HCT116 (cell line): Measurements from ENCODE around the gene YPEL3. TPM values are rescaled to one million over a fixed set of nuclear protein-coding genes. Genes with fewer than 3 reads are reported as not detected.

Experiments
- ATAC-seq: fragments of 200-7000 bp; cut with Tn5 transposase; 2 replicates; pipeline ENCODE4 v1.9.1; 2020; ENCODE audit warnings: mild to moderate bottlenecking, moderate library complexity
- BruUV-seq: library from RNA; stranded (reverse); fragments of 400-500 nt; replicated peaks from 2 replicates; lab custom pipeline; 2021; lab: Mats Ljungman, UMichigan
- CTCF ChIA-PET: fragments of 300-600 bp; sonication (Branson Sonifier 250); formaldehyde crosslinking; loops from one replicate; lab custom pipeline; 2021; ENCODE audit warnings: antibody characterized with exemption; lab: Charles Lee
- POLR2A ChIA-PET: fragments of 300-600, 350-600 bp; sonication (Branson Sonifier 250); formaldehyde crosslinking; loops from one replicate; lab custom pipeline; 2021; ENCODE audit warnings: antibody characterized with exemption; lab: Charles Lee
- RAD21 ChIA-PET, 2 experiments: fragments of 300-600 bp; sonication (Branson Sonifier 250); formaldehyde crosslinking; loops; one replicate each; lab custom pipeline; 2023; ENCODE audit warnings: low total read pairs in 2 of 2; ENCODE audit not compliant: uncharacterized antibody in 2 of 2, unreplicated experiment in 2 of 2, low non-redundant PET in 1 of 2; lab: Charles Lee
- DNase-seq: peaks from one replicate; pipeline ENCODE4 v3.0.0-alpha.2; 2010; ENCODE audit warnings: low read depth, low spot score
- H2AFZ ChIP-seq: fragments of 200-600 bp; shearing (Covaris generic), sonication (generic); 2 replicates; pipeline ENCODE4 v1.6.1; 2017; ENCODE audit warnings: low read depth, mixed run types, mixed read lengths, antibody characterized with exemption, low read length; ENCODE audit not compliant: poor library complexity, severe bottlenecking
- H3K27ac ChIP-seq: 2 replicates; pipeline ENCODE4 v1.5.1; 2012; ENCODE audit warnings: low read depth, low read length
- H3K27me3 ChIP-seq: fragments of 200-600 bp; sonication (generic); 2 replicates; pipeline ENCODE4 v1.6.1; 2016; ENCODE audit warnings: mixed run types, low read length, mixed read lengths; ENCODE audit not compliant: insufficient read depth
- H3K36me3 ChIP-seq, 2 experiments: fragments of 200-500 bp in 1 of 2; fragments of 200-600 bp in 1 of 2; sonication (Bioruptor generic) in 1 of 2; sonication (generic) in 1 of 2; 2 replicates each; pipeline versions ENCODE4 v1.5.1 to v1.6.1; 2014 to 2016; ENCODE audit warnings: low read length in 2 of 2, inconsistent platforms in 1 of 2, mixed read lengths in 1 of 2, mixed run types in 1 of 2; ENCODE audit not compliant: insufficient read depth in 2 of 2, control insufficient read depth in 1 of 2
- H3K4me1 ChIP-seq, 2 experiments: fragments of 200-600 bp in 1 of 2; sonication (generic) in 1 of 2; 2 replicates each; pipeline versions ENCODE4 v1.5.1 to v1.6.1; 2012 to 2017; ENCODE audit warnings: low read length in 2 of 2, inconsistent platforms in 1 of 2, mild to moderate bottlenecking in 1 of 2, mixed read lengths in 1 of 2, mixed run types in 1 of 2, moderate library complexity in 1 of 2; ENCODE audit not compliant: insufficient read depth in 2 of 2, control insufficient read depth in 1 of 2
- H3K4me2 ChIP-seq: fragments of 200-600 bp; sonication (generic); 2 replicates; pipeline ENCODE4 v1.6.1; 2017; ENCODE audit warnings: mixed run types, low read length, mixed read lengths
- H3K4me3 ChIP-seq, 2 experiments: fragments of 200-600 bp in 1 of 2; sonication (generic) in 1 of 2; replicated peaks in 1 of 2; 2 replicates each; pipeline ENCODE4 v1.5.1; 2011 to 2016; ENCODE audit warnings: low read length in 2 of 2, control low read depth in 1 of 2, low read depth in 1 of 2, mild to moderate bottlenecking in 1 of 2, mixed read lengths in 1 of 2, mixed run types in 1 of 2
- H3K79me2 ChIP-seq: fragments of 200-600 bp; sonication (generic); 2 replicates; pipeline ENCODE4 v1.6.1; 2017; ENCODE audit warnings: mild to moderate bottlenecking, mixed run types, low read length, moderate library complexity, mixed read lengths; ENCODE audit not compliant: insufficient read depth
- H3K9ac ChIP-seq: fragments of 200-600 bp; sonication (generic); 2 replicates; pipeline ENCODE4 v1.6.1; 2016; ENCODE audit warnings: low read length, mixed read lengths
- H3K9me2 ChIP-seq: fragments of 200-600 bp; sonication (generic), shearing (Covaris generic); 2 replicates; pipeline ENCODE4 v1.6.1; 2017; ENCODE audit warnings: mixed run types, mild to moderate bottlenecking, moderate library complexity; ENCODE audit not compliant: insufficient read depth
- H3K9me3 ChIP-seq, 2 experiments: fragments of 200-500 bp in 1 of 2; fragments of 200-600 bp in 1 of 2; sonication (Bioruptor generic) in 1 of 2; sonication (generic) in 1 of 2; 2 replicates each; pipeline ENCODE4 v1.6.1; 2014 to 2017; ENCODE audit warnings: low read length in 2 of 2, mixed read lengths in 2 of 2, inconsistent platforms in 1 of 2, low read depth in 1 of 2, mild to moderate bottlenecking in 1 of 2, mixed run types in 1 of 2, moderate library complexity in 1 of 2; ENCODE audit not compliant: control insufficient read depth in 1 of 2, insufficient read depth in 1 of 2
- H4K20me1 ChIP-seq: fragments of 200-600 bp; sonication (generic), shearing (Covaris generic); 2 replicates; pipeline ENCODE4 v1.6.1; 2017; ENCODE audit warnings: mixed run types, mild to moderate bottlenecking, moderate library complexity; ENCODE audit not compliant: insufficient read depth
- CTCF ChIP-seq, 3 experiments: fragments of 200-600 bp in 1 of 3; sonication (generic) in 1 of 3; IDR thresholded peaks in 2 of 3; conservative IDR thresholded peaks in 1 of 3; 2 replicates each; pipeline ENCODE4 v1.5.1; 2012 to 2017; ENCODE audit warnings: low read depth in 2 of 3, low read length in 2 of 3, antibody characterized with exemption in 1 of 3, borderline replicate concordance in 1 of 3, control low read depth in 1 of 3, mild to moderate bottlenecking in 1 of 3, mixed read lengths in 1 of 3, mixed run types in 1 of 3, moderate library complexity in 1 of 3; ENCODE audit not compliant: insufficient read depth in 1 of 3
- POLR2AphosphoS5 ChIP-seq: IDR thresholded peaks from 2 replicates; pipeline ENCODE4 v1.6.1; 2011; ENCODE audit warnings: mild to moderate bottlenecking, low read depth, low read length, moderate library complexity
- intact Hi-C: fragments of 100-400 bp; cut with micrococcal nuclease; formaldehyde crosslinking; loops from 2 replicates; pipeline ENCODE4 v1.10.0; 2022
- total RNA-seq: library from RNA; stranded (reverse); gene quantifications from one replicate; pipeline ENCODE4 v1.2.1, GENCODE V29; 2021; ENCODE audit not compliant: unreplicated experiment

YPEL3 gene
- total RNA-seq, 1 experiment from 2014 or later = 10.9 TPM

GRCh38 chr16:30066761-30067583 is 29.0 kb downstream of the YPEL3 start:
- Histone ChIP-seq H3K4me1 (peaks cover 18 to 42% of the 10 kb centered on the region in 2 experiments), H3K4me2 (peak overlapping the region; percentile 95), H3K9ac (peak overlapping the region; percentile 99), H3K9me2 (no peaks in the 10 kb centered on the region), H3K27me3 (no peaks in the 10 kb centered on the region), H3K4me3 (peak overlapping the region; percentile 98), H3K79me2 (peaks cover 61% of the 10 kb centered on the region), H3K27ac (peak overlapping the region; percentile 100), H4K20me1 (peaks cover 12% of the 10 kb centered on the region; the same call in 1 of the 2 replicates), H3K36me3 (peaks cover 28 to 57% of the 10 kb centered on the region in 2 experiments), H2AFZ (no peak overlapping the region), H3K9me3 (no peaks in the 10 kb centered on the region)
- TF ChIP-seq POLR2AphosphoS5 (peak; percentile 17), CTCF (IDR thresholded peaks at IDR 0.05 in 2 of 3, conservative IDR thresholded peaks at IDR 0.05 in 1 of 3; ENCODE audit: borderline replicate concordance in 1 of 3, insufficient read depth in 1 of 3, low read depth in 2 of 3, low read length in 2 of 3) (no peak)
- BruUV-seq = no TSS peak
- intact Hi-C loops = no loop called here
- ChIA-PET CTCF (interaction anchor here (4.4 kb wide), 1 partner anchor 25 kb away, joined by 28 read pairs; the partner anchor contains the start of gene TBX6), RAD21 (interaction anchor here in 1 of 2 experiments (0.6 kb wide), 1 partner anchor 22 kb away, joined by 3 read pairs; no protein-coding TSS in a partner anchor), POLR2A (interaction anchor here (2.7 kb wide), 1 partner anchor 24 kb away, joined by 10 read pairs; the partner anchor contains the start of gene TBX6)
- DNase-seq (no peak), ATAC-seq (no peak)
